Breast epithelium (tissue), 4 donors: ENCODE data around the gene CDC16. TPM values are rescaled to one million over a fixed set of nuclear protein-coding genes. Genes with fewer than 3 reads are reported as not detected.
A peak's percentile ranks its signal among the peaks of the same experiment; 100 is the strongest.

Experiments
- DNase-seq, 2 donors: peaks; one replicate each; pipeline ENCODE4 v3.0.0-alpha.2; 2019; ENCODE audit warnings: low spot score in 2 of 2
- H3K27ac ChIP-seq, 2 donors: fragments of 200-600 bp; sonication (generic) in 1 of 2; one replicate each; pipeline ENCODE4 v1.5.1; 2016 to 2019; ENCODE audit warnings: mild to moderate bottlenecking in 1 of 2
- H3K27me3 ChIP-seq, 2 donors: fragments of 200-600 bp; sonication (generic) in 1 of 2; one replicate each; pipeline versions ENCODE4 v1.5.1 to v1.6.0; 2017 to 2019; ENCODE audit warnings: control low read depth in 1 of 2, mild to moderate bottlenecking in 1 of 2
- H3K36me3 ChIP-seq: fragments of 200-600 bp; one replicate; pipeline ENCODE4 v1.5.1; 2019
- H3K4me1 ChIP-seq, 2 donors: fragments of 200-600 bp; sonication (generic); one replicate each; pipeline ENCODE4 v1.5.1; 2016 to 2019; ENCODE audit warnings: control low read depth in 1 of 2
- H3K4me3 ChIP-seq, 3 donors: fragments of 200-600 bp; sonication (generic); 1 replicate in 2 of 3; 2 replicates in 1 of 3; pipeline ENCODE4 v1.5.1; 2016 to 2019; ENCODE audit warnings: mild to moderate bottlenecking in 3 of 3, moderate library complexity in 2 of 3
- H3K9me3 ChIP-seq, 2 donors: fragments of 200-600 bp; sonication (generic) in 1 of 2; one replicate each; pipeline ENCODE4 v1.5.1; 2016 to 2019; ENCODE audit warnings: control low read depth in 1 of 2
- CTCF ChIP-seq, 3 donors: fragments of 450-650 bp; IDR thresholded peaks; one replicate each; pipeline ENCODE4 v1.5.1; 2016 to 2017; ENCODE audit warnings: antibody characterized with exemption in 3 of 3, mild to moderate bottlenecking in 3 of 3, moderate library complexity in 3 of 3
- POLR2A ChIP-seq: fragments of 450-650 bp; IDR thresholded peaks from one replicate; pipeline ENCODE4 v1.6.1; 2016; ENCODE audit warnings: antibody characterized with exemption, mild to moderate bottlenecking, moderate library complexity
- POLR2AphosphoS5 ChIP-seq, 3 donors: sonication (generic); formaldehyde crosslinking; IDR thresholded peaks; one replicate each; pipeline ENCODE4 v1.6.1; 2017; ENCODE audit warnings: antibody characterized with exemption in 3 of 3
- intact Hi-C: fragments of 100-400 bp; cut with DNase I; formaldehyde crosslinking; loops from one replicate; pipeline ENCODE4 v1.15.1; 2023; ENCODE audit warnings: low total_unique reads
- total RNA-seq, 3 donors: library from RNA; depleted of rRNA; stranded (reverse); fragments of >200 nt; gene quantifications; one replicate each; pipeline ENCODE4 v1.1.0, GENCODE V29; 2016

Gene CDC16
- total RNA-seq, 3 donors from 2014 or later = 53.1 to 82.5 (median 77.7) TPM

- Histone ChIP-seq H3K4me3 (peak overlapping the region; percentile 69 to 95 (median 88)), H3K36me3 (no peaks in the 10 kb centered on the region), H3K27me3 (no peaks in the 10 kb centered on the region), H3K9me3 (no peaks in the 10 kb centered on the region), H3K27ac (no peak overlapping the region), H3K4me1 (no peaks in the 10 kb centered on the region)
- no peak for TF ChIP-seq POLR2AphosphoS5 (IDR thresholded peaks at IDR 0.05)
- no peak for TF ChIP-seq POLR2A
- intact Hi-C loops = no loop called here
- DNase-seq = no peak
Observed at GRCh38 chr13:114235697-114236096, 1.0 kb downstream of the CDC16 start.

GRCh38 chr13:114236227-114236626 is 1.5 kb downstream of the CDC16 start:
- TF ChIP-seq CTCF (IDR thresholded peaks at IDR 0.05) (no peak), POLR2AphosphoS5 (IDR thresholded peaks at IDR 0.05) (no peak), POLR2A (no peak)
- DNase-seq = no peak
- Histone ChIP-seq H3K4me3 (peak overlapping the region; percentile 69 to 95 (median 88)), H3K4me1 (no peaks in the 10 kb centered on the region), H3K9me3 (no peaks in the 10 kb centered on the region), H3K36me3 (peaks cover 1% of the 10 kb centered on the region), H3K27me3 (no peaks in the 10 kb centered on the region), H3K27ac (no peak overlapping the region)
- intact Hi-C loops = no loop called here

GRCh38 chr13:114237415-114238112 is 2.9 kb downstream of the CDC16 start:
- no peak for DNase-seq
- Histone ChIP-seq H3K36me3 (peaks cover 10% of the 10 kb centered on the region), H3K4me3 (no peak overlapping the region), H3K27ac (no peak overlapping the region), H3K9me3 (no peaks in the 10 kb centered on the region), H3K27me3 (no peaks in the 10 kb centered on the region), H3K4me1 (no peaks in the 10 kb centered on the region)
- intact Hi-C loops = no loop called here
- TF ChIP-seq POLR2A (no peak), CTCF (IDR thresholded peaks at IDR 0.05) (no peak), POLR2AphosphoS5 (IDR thresholded peaks at IDR 0.05) (no peak)

DNA sequence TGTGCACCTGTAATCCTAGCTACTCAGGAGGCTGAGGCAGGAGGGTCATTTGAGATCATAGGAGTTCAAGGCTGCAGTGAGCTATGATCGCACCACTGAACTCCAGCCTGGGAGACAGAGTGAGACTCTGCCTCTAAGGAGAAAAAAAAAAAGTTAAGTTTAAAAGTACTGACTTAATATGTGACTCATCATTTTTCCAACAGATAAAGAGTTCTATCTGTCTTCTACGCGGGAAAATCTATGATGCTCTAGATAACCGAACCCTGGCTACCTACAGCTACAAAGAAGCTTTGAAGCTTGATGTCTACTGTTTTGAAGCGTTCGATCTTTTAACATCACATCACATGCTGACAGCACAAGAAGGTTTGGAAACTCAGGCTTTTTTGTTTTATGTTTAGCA is 7.2 kb downstream of the CDC16 start:
- Histone ChIP-seq H3K36me3 (peaks cover 21% of the 10 kb centered on the region), H3K27me3 (no peaks in the 10 kb centered on the region), H3K4me1 (no peaks in the 10 kb centered on the region), H3K27ac (no peak overlapping the region), H3K9me3 (no peaks in the 10 kb centered on the region), H3K4me3 (no peak overlapping the region)
- intact Hi-C loops = no loop called here
- no peak for TF ChIP-seq POLR2A
- no peak for DNase-seq

- Histone ChIP-seq H3K9me3 (no peaks in the 10 kb centered on the region), H3K4me1 (no peaks in the 10 kb centered on the region), H3K27me3 (no peaks in the 10 kb centered on the region), H3K36me3 (peaks cover 21% of the 10 kb centered on the region), H3K27ac (no peak overlapping the region), H3K4me3 (no peak overlapping the region)
- TF ChIP-seq POLR2AphosphoS5 (IDR thresholded peaks at IDR 0.05) (no peak), CTCF (IDR thresholded peaks at IDR 0.05) (no peak), POLR2A (no peak)
- no peak for DNase-seq
- intact Hi-C loops = no loop called here
Observed at GRCh38 chr13:114243971-114244370, 9.3 kb downstream of the CDC16 start.

DNA sequence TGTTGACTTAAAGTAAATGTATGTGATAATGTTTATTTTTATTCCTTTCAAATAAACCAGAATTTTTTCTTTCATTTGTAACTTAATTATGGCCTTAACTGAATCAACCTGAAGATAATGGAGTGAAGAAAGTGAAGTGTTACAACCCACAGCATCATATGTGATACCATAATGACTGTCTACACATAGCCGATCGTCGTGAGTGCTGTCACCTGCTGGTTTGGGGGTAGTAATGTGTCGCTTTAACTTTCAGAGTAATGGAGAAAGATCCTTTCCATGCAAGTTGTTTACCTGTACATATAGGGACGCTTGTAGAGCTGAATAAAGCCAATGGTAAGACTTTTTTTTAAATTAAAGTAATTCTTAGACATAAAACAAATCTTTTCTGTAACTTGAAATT is 9.9 kb downstream of the CDC16 start:
- Histone ChIP-seq H3K9me3 (no peaks in the 10 kb centered on the region), H3K27ac (no peak overlapping the region), H3K4me1 (no peaks in the 10 kb centered on the region), H3K27me3 (no peaks in the 10 kb centered on the region), H3K36me3 (peaks cover 21% of the 10 kb centered on the region), H3K4me3 (no peak overlapping the region)
- DNase-seq = no peak
- TF ChIP-seq POLR2AphosphoS5 (IDR thresholded peaks at IDR 0.05) = no peak
- TF ChIP-seq POLR2A = no peak
- no peak for TF ChIP-seq CTCF (IDR thresholded peaks at IDR 0.05)
- intact Hi-C loops = no loop called here
